Fibroblast of mammary gland (primary cell): ENCODE data around the gene MLIP.

Experiments used
- DNase-seq: peaks from one replicate; pipeline ENCODE4 v3.0.0-alpha.2; 2010; ENCODE audit warnings: low read depth
- H3K4me3 ChIP-seq: 2 replicates; pipeline ENCODE4 v1.5.1; 2011; ENCODE audit warnings: low read depth, mild to moderate bottlenecking, low read length, moderate library complexity; ENCODE audit not compliant: control insufficient read depth
- CTCF ChIP-seq: conservative IDR thresholded peaks from 2 replicates; pipeline ENCODE4 v1.5.1; 2011; ENCODE audit warnings: low read depth, low read length, inconsistent platforms; ENCODE audit not compliant: control insufficient read depth, insufficient read depth

Gene MLIP

GRCh38 chr6:54102238-54102637 lies 9.0 kb upstream of the MLIP start:
- DNase-seq, result no peak
- no peak for TF ChIP-seq CTCF

GRCh38 chr6:54103497-54103896 lies 7.7 kb upstream of the MLIP start:
- no peak for TF ChIP-seq CTCF

More at GRCh38 chr6:54102238-54102637, 9.0 kb upstream of the MLIP start:
- no peak overlapping the region for H3K4me3 ChIP-seq

GRCh38 chr6:54106727-54107126 lies 4.5 kb upstream of the MLIP start:
- no peak for TF ChIP-seq CTCF
- no peak for DNase-seq

More at GRCh38 chr6:54103497-54103896, 7.7 kb upstream of the MLIP start:
- no peak for DNase-seq
- no peak overlapping the region for H3K4me3 ChIP-seq

GRCh38 chr6:54107470-54108090 lies 3.7 kb upstream of the MLIP start:
- no peak overlapping the region for H3K4me3 ChIP-seq
- DNase-seq, result no peak
- TF ChIP-seq CTCF, result no peak

More at GRCh38 chr6:54106727-54107126, 4.5 kb upstream of the MLIP start:
- no peak overlapping the region for H3K4me3 ChIP-seq

GRCh38 chr6:54108271-54108670 lies 3.0 kb upstream of the MLIP start:
- no peak for TF ChIP-seq CTCF
- no peak overlapping the region for H3K4me3 ChIP-seq

GRCh38 chr6:54109586-54109985 lies 1.7 kb upstream of the MLIP start:
- H3K4me3 ChIP-seq, result no peak overlapping the region

More at GRCh38 chr6:54108271-54108670, 3.0 kb upstream of the MLIP start:
- DNase-seq, result no peak

More at GRCh38 chr6:54109586-54109985, 1.7 kb upstream of the MLIP start:
- no peak for DNase-seq
- TF ChIP-seq CTCF, result no peak
